Lung (tissue), 12 donors: ENCODE data around the gene TRUB1. TPM values are rescaled to one million over a fixed set of nuclear protein-coding genes. Genes with fewer than 3 reads are reported as not detected.

Experiments used
- ATAC-seq: fragments of 200-7000 bp; cut with Tn5 transposase; one replicate; pipeline ENCODE4 v1.9.1; 2020; ENCODE audit warnings: moderate number of reproducible peaks; ENCODE audit not compliant: insufficient read depth, low FRiP score
- DNase-seq, 3 donors: peaks; one replicate each; pipeline ENCODE4 v3.0.0-alpha.2; 2013 to 2017
- H3K27ac ChIP-seq, 2 donors: one replicate each; pipeline ENCODE4 v1.5.1; 2013; ENCODE audit warnings: mild to moderate bottlenecking in 2 of 2, moderate library complexity in 2 of 2, control low read depth in 1 of 2, inconsistent platforms in 1 of 2, low read depth in 1 of 2, low read length in 1 of 2
- H3K27me3 ChIP-seq, 3 donors: one replicate each; pipeline ENCODE4 v1.5.1; 2013; ENCODE audit warnings: low read length in 2 of 3; ENCODE audit not compliant: control insufficient read depth in 3 of 3, insufficient read depth in 3 of 3
- H3K36me3 ChIP-seq, 4 donors: one replicate each; pipeline ENCODE4 v1.5.1; 2013; ENCODE audit warnings: low read length in 4 of 4, mild to moderate bottlenecking in 1 of 4, moderate library complexity in 1 of 4; ENCODE audit not compliant: control insufficient read depth in 4 of 4, insufficient read depth in 4 of 4
- H3K4me1 ChIP-seq, 5 donors: one replicate each; pipeline ENCODE4 v1.5.1; 2013; ENCODE audit warnings: low read length in 5 of 5, mild to moderate bottlenecking in 2 of 5, moderate library complexity in 1 of 5; ENCODE audit not compliant: control insufficient read depth in 5 of 5, insufficient read depth in 5 of 5
- H3K4me3 ChIP-seq: one replicate; pipeline ENCODE4 v1.5.1; 2013; ENCODE audit warnings: mild to moderate bottlenecking, control low read depth, moderate library complexity
- H3K9ac ChIP-seq, 2 donors: one replicate each; pipeline ENCODE4 v1.5.1; 2013; ENCODE audit warnings: low read length in 2 of 2, control low read depth in 1 of 2; ENCODE audit not compliant: insufficient read depth in 1 of 2
- H3K9me3 ChIP-seq, 4 donors: one replicate each; pipeline ENCODE4 v1.5.1; 2013; ENCODE audit warnings: low read length in 3 of 4, mild to moderate bottlenecking in 1 of 4, moderate library complexity in 1 of 4; ENCODE audit not compliant: control insufficient read depth in 4 of 4, insufficient read depth in 3 of 4
- WGBS, 2 donors: extraction: QIAGEN DNeasy Blood & Tissue Kit; methylation state at CpG; one replicate each; pipeline ENCODE4 v1.1.7; 2013; 5-methylcytosine and 5-hydroxymethylcytosine counted together
- polyA plus RNA-seq, 2 donors: library from polyadenylated mRNA; stranded (reverse); fragments of 200-250 nt; gene quantifications; one replicate each; pipeline ENCODE4 v1.2.1, GENCODE V29; 2013
- total RNA-seq, 2 donors: library from RNA; depleted of rRNA in 1 of 2; stranded (reverse); fragments of >200 nt in 1 of 2; gene quantifications; one replicate each; pipeline ENCODE4 v1.2.1, GENCODE V29; 2014 to 2021
- TF ChIP-seq, protein P1 (sequence below): IDR thresholded peaks from 2 replicates; pipeline ENCODE4 v1.5.1; 2012; ENCODE audit warnings: mild to moderate bottlenecking; ENCODE audit errors: control extremely low read depth, extremely low read depth
- donor health status: control.
- donor health status: control.
- donor health status: Bipolar disorder and iron deficiency.
- donor health status: healthy.
- donor health status: DM: yes; HTN: yes; CAD: no.

The TRUB1 gene
- total and polyA plus RNA-seq, 4 donors = 4.9 to 27.0 (median 10.7) TPM

- H3K27me3 ChIP-seq = peaks cover 0 to 5% (median 0%) of the 10 kb centered on the region in 3 donors
- TF ChIP-seq, protein P1, sequence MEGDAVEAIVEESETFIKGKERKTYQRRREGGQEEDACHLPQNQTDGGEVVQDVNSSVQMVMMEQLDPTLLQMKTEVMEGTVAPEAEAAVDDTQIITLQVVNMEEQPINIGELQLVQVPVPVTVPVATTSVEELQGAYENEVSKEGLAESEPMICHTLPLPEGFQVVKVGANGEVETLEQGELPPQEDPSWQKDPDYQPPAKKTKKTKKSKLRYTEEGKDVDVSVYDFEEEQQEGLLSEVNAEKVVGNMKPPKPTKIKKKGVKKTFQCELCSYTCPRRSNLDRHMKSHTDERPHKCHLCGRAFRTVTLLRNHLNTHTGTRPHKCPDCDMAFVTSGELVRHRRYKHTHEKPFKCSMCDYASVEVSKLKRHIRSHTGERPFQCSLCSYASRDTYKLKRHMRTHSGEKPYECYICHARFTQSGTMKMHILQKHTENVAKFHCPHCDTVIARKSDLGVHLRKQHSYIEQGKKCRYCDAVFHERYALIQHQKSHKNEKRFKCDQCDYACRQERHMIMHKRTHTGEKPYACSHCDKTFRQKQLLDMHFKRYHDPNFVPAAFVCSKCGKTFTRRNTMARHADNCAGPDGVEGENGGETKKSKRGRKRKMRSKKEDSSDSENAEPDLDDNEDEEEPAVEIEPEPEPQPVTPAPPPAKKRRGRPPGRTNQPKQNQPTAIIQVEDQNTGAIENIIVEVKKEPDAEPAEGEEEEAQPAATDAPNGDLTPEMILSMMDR = no peak
- no peak overlapping the region for H3K4me3 ChIP-seq
- peaks cover 0 to 2% (median 0%) of the 10 kb centered on the region in 4 donors for H3K9me3 ChIP-seq
- DNase-seq = no peak
- no peaks in the 10 kb centered on the region for H3K36me3 ChIP-seq
- no peak for ATAC-seq
- WGBS, 2 donors = 69 to 74% methylated on average over 2 of the region's 2 CpGs
- no peak overlapping the region for H3K9ac ChIP-seq
- no peaks in the 10 kb centered on the region for H3K4me1 ChIP-seq
- no peak overlapping the region for H3K27ac ChIP-seq
Observed at GRCh38 chr10:115020449-115020848, 82.5 kb downstream of the TRUB1 start.

DNA sequence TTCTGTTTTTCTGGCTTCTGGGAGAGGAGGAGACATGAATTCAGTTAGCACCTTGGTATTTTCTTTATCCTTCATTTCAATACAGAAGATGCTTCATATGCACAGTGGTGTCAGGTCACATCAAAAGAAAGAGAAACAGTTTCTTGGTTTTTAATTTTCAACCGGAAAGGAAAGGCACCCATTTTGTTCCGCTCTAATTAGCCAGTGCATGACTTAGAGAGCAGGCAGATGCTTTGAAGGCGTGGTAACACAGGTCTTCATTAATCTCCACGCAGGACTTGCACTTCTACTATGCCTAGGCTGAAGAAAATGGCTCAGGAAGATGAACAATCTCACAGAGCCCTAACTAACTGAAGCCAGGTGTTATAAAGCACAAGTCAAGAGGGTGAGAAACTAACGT is 84.7 kb downstream of the TRUB1 start:
- WGBS, 2 donors = 78% methylated on average over 5 of the region's 5 CpGs
- Histone ChIP-seq H3K36me3 (no peaks in the 10 kb centered on the region), H3K9me3 (peaks cover 0 to 2% (median 0%) of the 10 kb centered on the region in 4 donors), H3K4me3 (no peak overlapping the region), H3K27me3 (peaks cover 0 to 5% (median 0%) of the 10 kb centered on the region in 3 donors), H3K27ac (no peak overlapping the region), H3K9ac (no peak overlapping the region), H3K4me1 (no peaks in the 10 kb centered on the region)
- TF ChIP-seq, protein P1 = no peak
- no peak for ATAC-seq
- DNase-seq = no peak

- no peak overlapping the region for H3K9ac ChIP-seq
- no peaks in the 10 kb centered on the region for H3K36me3 ChIP-seq
- peaks cover 0 to 5% (median 0%) of the 10 kb centered on the region in 3 donors for H3K27me3 ChIP-seq
- H3K9me3 ChIP-seq = peaks cover 0 to 2% (median 0%) of the 10 kb centered on the region in 4 donors
- H3K4me1 ChIP-seq = no peaks in the 10 kb centered on the region
- no peak for DNase-seq
- TF ChIP-seq, protein P1 = no peak
- 91% methylated on average over 8 of the region's 8 CpGs for WGBS, 2 donors
- H3K4me3 ChIP-seq = no peak overlapping the region
- no peak overlapping the region for H3K27ac ChIP-seq
- no peak for ATAC-seq
Observed at GRCh38 chr10:115023715-115024114, 85.7 kb downstream of the TRUB1 start.

DNA sequence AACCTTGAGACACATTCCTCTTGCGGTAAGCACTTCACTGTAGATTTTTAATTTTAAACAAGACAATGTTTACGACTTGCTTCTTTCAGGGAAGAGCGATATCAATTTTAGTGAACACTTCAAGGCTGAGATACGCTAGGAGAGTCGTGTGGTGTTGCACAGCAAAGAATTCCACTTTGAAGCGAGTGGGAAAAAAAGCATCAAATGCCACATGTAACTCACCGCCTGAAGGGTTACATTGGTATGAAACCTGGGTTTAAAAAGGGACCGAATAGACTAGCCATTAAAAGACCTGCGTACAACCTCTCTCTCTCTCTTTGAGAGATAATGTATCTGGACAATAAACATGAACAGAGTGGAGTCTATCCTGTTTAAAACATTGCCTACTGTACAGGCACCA is 86.4 kb downstream of the TRUB1 start:
- WGBS, 2 donors = 70 to 86% methylated on average over 9 of the region's 9 CpGs
- H3K27ac ChIP-seq = no peak overlapping the region
- ATAC-seq = no peak

More for the DNA sequence above, 86.4 kb downstream of the TRUB1 start:
- no peak overlapping the region for H3K9ac ChIP-seq
- no peaks in the 10 kb centered on the region for H3K36me3 ChIP-seq
- peaks cover 0 to 2% (median 0%) of the 10 kb centered on the region in 4 donors for H3K9me3 ChIP-seq
- H3K4me3 ChIP-seq = no peak overlapping the region
- no peak for DNase-seq
- no peaks in the 10 kb centered on the region for H3K4me1 ChIP-seq
- TF ChIP-seq, protein P1 = no peak
- peaks cover 0 to 5% (median 0%) of the 10 kb centered on the region in 3 donors for H3K27me3 ChIP-seq
